ENCODE measurements around the gene MALSU1. TPM values are rescaled to one million over a fixed set of nuclear protein-coding genes. Genes with fewer than 3 reads are reported as not detected.

MALSU1 gene
- polyA plus RNA-seq, 2 of the 4 experiments (the other 2 are of a cell fraction) = 91.9 to 122 TPM

DNA sequence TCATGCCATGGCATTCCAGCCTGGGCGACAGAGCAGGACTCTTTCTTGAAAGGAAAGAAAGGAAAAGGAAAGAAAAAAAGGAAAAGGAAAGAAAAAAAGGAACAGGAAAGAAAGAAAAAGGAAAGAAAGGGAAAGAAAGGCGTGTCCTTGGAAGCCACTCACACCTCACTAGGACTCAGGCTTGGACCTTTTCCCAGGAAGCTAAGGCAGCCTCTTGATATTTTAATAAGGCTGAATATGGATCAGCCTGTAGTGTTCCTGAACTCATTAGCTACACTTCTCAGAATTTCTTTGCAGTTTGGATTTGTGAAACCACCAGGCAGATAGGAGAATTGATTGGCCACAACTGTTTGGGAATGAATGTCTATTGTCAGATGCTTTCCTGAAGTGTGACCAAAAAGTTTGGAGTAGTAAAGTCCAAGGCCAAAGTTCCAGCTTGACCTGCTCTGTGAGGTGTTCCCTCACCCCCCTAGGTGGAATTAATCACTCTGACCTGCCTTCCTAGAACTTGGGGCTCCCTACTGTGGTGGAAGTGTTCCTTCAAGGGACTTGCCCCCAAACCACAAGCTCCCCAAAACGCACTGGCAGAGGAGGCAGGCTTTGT, 7.1 kb upstream of the MALSU1 start:
- no peak for FAIRE-seq
- Histone ChIP-seq H3K9me3 (no peaks in the 10 kb centered on the region), H3K4me1 (peaks cover 36% of the 10 kb centered on the region), H3K4me3 (no peak overlapping the region), H3K27ac (peak overlapping the region in 1 of 2 experiments; percentile 22; a peak in 2 of 6 replicates), H3K4me2 (no peak overlapping the region)
- ChIA-PET POLR2A (interaction anchor here (0.6 kb wide), 1 partner anchor 1044 kb away, joined by 3 read pairs; no protein-coding TSS in a partner anchor), CTCF (interaction anchor here (0.6 to 6.5 kb wide), 6 partner anchors 10 to 1859 kb away, joined by 3 to 49 read pairs (median 4); no protein-coding TSS in a partner anchor)
- TF ChIP-seq RARB (CRISPR knock-in tag; IDR thresholded peaks at IDR 0.05) (no peak), HDAC2 (IDR thresholded peaks at IDR 0.05) (no peak), PHF8 (IDR thresholded peaks at IDR 0.05; ENCODE audit: borderline replicate concordance, low read depth) (no peak), USF2 (IDR thresholded peaks at IDR 0.05) (no peak), CBX8 (IDR thresholded peaks at IDR 0.05) (no peak), POLR2A (IDR thresholded peaks at IDR 0.05; ENCODE audit: low read length) (no peak), SMC3 (IDR thresholded peaks at IDR 0.05) (no peak), PBX3 (IDR thresholded peaks at IDR 0.05) (no peak), HEYL (CRISPR knock-in tag; IDR thresholded peaks at IDR 0.05) (no peak)
- no peak for ATAC-seq
- DNase-seq (ENCODE audit: low read depth in 1 of 2, low spot score in 1 of 2) = no peak
- 85% methylated on average over 3 of the region's 3 CpGs for WGBS (ENCODE audit: missing lambda C conversion rate)

GRCh38 chr7:23292623-23293022, 6.5 kb upstream of the MALSU1 start:
- CTCF ChIA-PET = interaction anchor here (0.6 to 6.5 kb wide), 7 partner anchors 10 to 1858 kb away, joined by 3 to 49 read pairs (median 4); no protein-coding TSS in a partner anchor
- no peak for FAIRE-seq

DNA sequence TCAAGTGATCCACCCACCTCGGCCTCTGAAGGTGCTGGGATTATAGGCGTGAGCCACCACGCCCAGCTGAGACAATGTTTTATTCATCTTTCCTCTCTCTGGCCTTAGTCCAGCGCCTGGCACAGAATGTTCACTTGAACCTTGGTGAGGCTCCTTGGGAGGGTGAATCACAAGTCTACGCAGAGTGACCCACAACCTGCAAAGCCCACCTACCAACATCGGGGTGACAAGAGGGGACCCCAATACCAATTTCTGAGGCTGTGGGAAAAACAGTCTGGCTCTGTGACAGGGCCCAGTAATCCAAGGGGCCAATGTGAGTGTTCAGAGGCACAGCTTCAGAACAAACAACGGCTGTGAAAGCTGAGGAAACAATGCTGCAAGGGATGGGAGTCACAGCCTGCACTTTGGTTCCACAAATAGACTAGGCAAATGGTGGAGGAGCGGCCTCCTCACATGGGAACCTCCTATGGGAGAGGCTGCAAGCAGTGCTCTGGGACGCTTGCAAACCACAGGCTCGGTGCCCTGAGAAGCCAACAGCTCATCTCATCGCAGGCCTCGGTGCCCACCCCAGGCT, 5.6 kb upstream of the MALSU1 start:
- H3K4me3 ChIP-seq = no peak overlapping the region
- no peak for TF ChIP-seq CBX2 (IDR thresholded peaks at IDR 0.05; ENCODE audit: borderline replicate concordance, low read depth)
- peaks cover 45% of the 10 kb centered on the region for H3K4me1 ChIP-seq
- H3K27ac ChIP-seq = peak overlapping the region; percentile 57 to 67; a peak in 4 of 6 replicates
- FAIRE-seq (no peak), DNase-seq (ENCODE audit: low read depth in 1 of 2, low spot score in 1 of 2) (peak in 1 of 2 experiments; percentile 57), ATAC-seq (peak in 1 of 2 experiments; percentile 36; a peak in 3 of 6 replicates)
- peak overlapping the region; percentile 45 for H3K4me2 ChIP-seq
- ChIA-PET POLR2A (no interaction called here), CTCF (interaction anchor here (1.0 to 6.5 kb wide), 7 partner anchors 10 to 252 kb away, joined by 3 to 49 read pairs (median 5); no protein-coding TSS in a partner anchor)
- H3K9me3 ChIP-seq = no peaks in the 10 kb centered on the region
- WGBS (ENCODE audit: missing lambda C conversion rate) = 46% methylated on average over 10 of the region's 12 CpGs

More at GRCh38 chr7:23292623-23293022, 6.5 kb upstream of the MALSU1 start:
- Histone ChIP-seq H3K4me2 (no peak overlapping the region; the same call in 2 of the 3 replicates), H3K9me3 (no peaks in the 10 kb centered on the region), H3K4me3 (no peak overlapping the region), H3K4me1 (peaks cover 36% of the 10 kb centered on the region), H3K27ac (peak overlapping the region; percentile 57 to 67; a peak in 2 of 6 replicates)
- POLR2A ChIA-PET = no interaction called here
- DNase-seq (ENCODE audit: low read depth in 1 of 2, low spot score in 1 of 2) (no peak), ATAC-seq (no peak)
- WGBS (ENCODE audit: missing lambda C conversion rate) = 92% methylated on average over 4 of the region's 4 CpGs
- TF ChIP-seq KDM1A (IDR thresholded peaks at IDR 0.05; ENCODE audit: low read depth) (no peak), FOXS1 (CRISPR knock-in tag; IDR thresholded peaks at IDR 0.05) (no peak), JUNB (IDR thresholded peaks at IDR 0.05) (no peak), KDM5A (IDR thresholded peaks at IDR 0.05) (no peak), HEYL (CRISPR knock-in tag; IDR thresholded peaks at IDR 0.05) (no peak), MAFK (IDR thresholded peaks at IDR 0.05; ENCODE audit: partially characterized antibody) (no peak), EHMT2 (IDR thresholded peaks at IDR 0.05; ENCODE audit: low read depth) (no peak), TFCP2L1 (CRISPR knock-in tag; IDR thresholded peaks at IDR 0.05) (no peak), NFE2L2 (conservative IDR thresholded peaks at IDR 0.05; ENCODE audit: low read length) (no peak), ATOH8 (CRISPR knock-in tag; IDR thresholded peaks at IDR 0.05; ENCODE audit: low read depth) (no peak), ZNF302 (CRISPR knock-in tag; IDR thresholded peaks at IDR 0.05) (no peak)
- TF ChIP-seq, protein P1, sequence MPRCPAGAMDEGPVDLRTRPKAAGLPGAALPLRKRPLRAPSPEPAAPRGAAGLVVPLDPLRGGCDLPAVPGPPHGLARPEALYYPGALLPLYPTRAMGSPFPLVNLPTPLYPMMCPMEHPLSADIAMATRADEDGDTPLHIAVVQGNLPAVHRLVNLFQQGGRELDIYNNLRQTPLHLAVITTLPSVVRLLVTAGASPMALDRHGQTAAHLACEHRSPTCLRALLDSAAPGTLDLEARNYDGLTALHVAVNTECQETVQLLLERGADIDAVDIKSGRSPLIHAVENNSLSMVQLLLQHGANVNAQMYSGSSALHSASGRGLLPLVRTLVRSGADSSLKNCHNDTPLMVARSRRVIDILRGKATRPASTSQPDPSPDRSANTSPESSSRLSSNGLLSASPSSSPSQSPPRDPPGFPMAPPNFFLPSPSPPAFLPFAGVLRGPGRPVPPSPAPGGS (IDR thresholded peaks at IDR 0.05) = no peak
